Activated naive CD4-positive, alpha-beta T cell treated with anti-CD3 and anti-CD28 coated beads, Interleukin-2, amount 50 U/mL, for 72 hours (primary cell): ENCODE data around the gene IFNB1. TPM values are rescaled to one million over a fixed set of nuclear protein-coding genes. Genes with fewer than 3 reads are reported as not detected.

Experiments used
- ATAC-seq, 2 donors: fragments of 150-1000 bp; cut with Tn5 transposase; 2 replicates each; pipeline ENCODE4 v1.10.0; 2021; ENCODE audit warnings: mild to moderate bottlenecking in 2 of 2, moderate library complexity in 2 of 2
- DNase-seq, 2 donors: peaks; one replicate each; pipeline ENCODE4 v3.0.0; 2021 to 2022; ENCODE audit warnings: low spot score in 2 of 2
- H3K27ac Mint-ChIP-seq, 2 donors: one replicate each; pipeline ENCODE4 v1.8.0; 2022; ENCODE audit warnings: mild to moderate bottlenecking in 2 of 2, mixed read lengths in 2 of 2
- H3K36me3 Mint-ChIP-seq, 2 donors: one replicate each; pipeline ENCODE4 v1.8.0; 2022; ENCODE audit warnings: mixed read lengths in 2 of 2
- H3K9me3 Mint-ChIP-seq, 2 donors: one replicate each; pipeline ENCODE4 v1.8.0; 2022; ENCODE audit warnings: mixed read lengths in 2 of 2
- total RNA-seq, 2 donors: library from RNA; stranded (reverse); gene quantifications; one replicate each; pipeline ENCODE4 v1.2.3, GENCODE V29; 2022

Gene IFNB1
- total RNA-seq, 2 donors from 2014 or later = 0.46 to 0.80 TPM

DNA sequence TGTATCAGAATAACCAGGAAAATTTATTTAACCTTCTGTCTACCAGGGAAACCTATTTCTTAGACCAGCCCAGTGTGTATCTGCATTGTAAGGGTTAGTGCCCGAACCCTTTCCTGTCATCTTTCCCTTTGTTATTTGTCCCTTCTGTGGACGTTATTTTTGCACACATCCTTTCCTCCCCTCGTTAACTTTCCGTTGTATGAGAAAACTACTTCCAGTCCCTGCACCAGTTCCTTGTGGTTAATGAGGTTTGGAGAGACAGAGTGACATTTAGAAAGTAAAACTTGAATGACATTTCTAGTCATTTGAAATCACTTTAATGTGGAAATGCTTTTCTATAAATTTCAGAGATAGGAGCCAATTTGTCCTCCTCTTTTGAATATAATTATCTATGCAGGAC is 4.3 kb upstream of the IFNB1 start:
- Mint-ChIP-seq H3K9me3 (peaks cover 4 to 15% of the 10 kb centered on the region in 2 donors), H3K36me3 (peaks cover 0 to 10% of the 10 kb centered on the region in 2 donors), H3K27ac (peak overlapping the region in 1 of 2 donors; percentile 2)
- peak; percentile 68 to 73 for ATAC-seq
- DNase-seq = no peak

GRCh38 chr9:21081451-21081850 is 3.7 kb upstream of the IFNB1 start:
- DNase-seq (no peak), ATAC-seq (no peak)
- Mint-ChIP-seq H3K9me3 (peaks cover 4 to 12% of the 10 kb centered on the region in 2 donors), H3K27ac (no peak overlapping the region), H3K36me3 (peaks cover 0 to 10% of the 10 kb centered on the region in 2 donors)

DNA sequence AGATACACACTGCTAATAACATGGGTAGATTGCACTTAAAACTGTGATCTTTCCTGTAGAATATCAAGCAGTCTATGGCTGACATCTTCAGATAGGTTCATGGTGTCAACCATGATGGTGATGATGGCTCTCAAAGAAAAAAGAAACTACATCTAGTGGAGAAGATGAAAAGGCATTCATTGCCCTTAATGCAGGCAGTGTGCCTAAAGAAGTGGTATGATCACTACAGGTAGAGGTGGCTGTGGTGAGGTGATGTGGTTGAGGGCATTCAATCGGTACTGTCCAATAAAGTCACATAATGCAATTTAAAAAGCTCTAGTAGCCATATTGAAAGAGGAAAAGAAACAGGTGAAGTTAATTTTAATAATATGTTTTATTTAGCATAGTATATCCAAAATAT is 3.1 kb upstream of the IFNB1 start:
- ATAC-seq = no peak
- no peak overlapping the region for H3K27ac Mint-ChIP-seq
- H3K9me3 Mint-ChIP-seq = peaks cover 4 to 9% of the 10 kb centered on the region in 2 donors
- DNase-seq = no peak
- H3K36me3 Mint-ChIP-seq = peaks cover 0 to 10% of the 10 kb centered on the region in 2 donors

DNA sequence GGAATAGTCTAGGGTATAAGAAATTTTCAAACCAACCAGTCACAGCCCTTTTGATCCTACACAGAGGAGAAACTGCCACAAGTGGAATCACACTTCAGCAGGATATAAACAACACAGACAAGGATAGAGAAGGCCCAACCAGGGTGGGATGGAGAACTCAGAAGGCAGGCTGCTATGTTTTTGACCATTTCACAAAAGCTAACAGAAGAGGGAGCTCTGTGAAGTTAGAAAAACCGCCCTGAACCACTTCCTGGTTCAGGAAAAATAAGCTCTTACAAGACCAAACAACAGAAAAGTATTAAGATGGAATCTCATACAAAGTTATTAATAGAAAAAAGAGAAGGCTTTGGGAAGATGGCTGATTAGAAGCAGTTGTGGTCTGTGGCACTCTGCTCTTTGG is 960 bp upstream of the IFNB1 start:
- Mint-ChIP-seq H3K27ac (peak overlapping the region; percentile 50 to 80), H3K9me3 (peaks cover 4 to 9% of the 10 kb centered on the region in 2 donors), H3K36me3 (peaks cover 0 to 10% of the 10 kb centered on the region in 2 donors)
- ATAC-seq = no peak
- no peak for DNase-seq

- no peak overlapping the region for H3K27ac Mint-ChIP-seq
- H3K36me3 Mint-ChIP-seq = peaks cover 0 to 5% of the 10 kb centered on the region in 2 donors
- peaks cover 0 to 9% of the 10 kb centered on the region in 2 donors for H3K9me3 Mint-ChIP-seq
- DNase-seq (no peak), ATAC-seq (no peak)
Observed at GRCh38 chr9:21075484-21075883, 2.3 kb downstream of the IFNB1 start.

DNA sequence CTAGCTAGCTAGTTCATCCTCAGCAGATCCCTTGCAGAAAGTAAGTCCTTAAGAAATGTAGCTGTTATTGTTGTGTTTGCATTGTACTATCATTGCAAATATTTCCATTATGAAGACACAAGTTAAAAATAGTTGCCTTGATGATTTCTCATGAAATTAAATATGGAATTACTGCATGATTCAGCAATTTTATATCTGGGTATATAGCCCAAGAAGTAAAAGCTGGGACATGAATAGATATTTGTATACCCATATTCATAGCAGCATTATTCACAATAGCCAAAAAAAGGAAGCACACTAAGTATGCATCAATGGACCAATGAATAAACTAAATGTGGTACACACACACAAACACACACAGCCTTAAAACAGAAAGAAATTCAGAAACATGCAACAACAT is 6.8 kb downstream of the IFNB1 start:
- Mint-ChIP-seq H3K27ac (no peak overlapping the region), H3K9me3 (peaks cover 0 to 4% of the 10 kb centered on the region in 2 donors), H3K36me3 (no peaks in the 10 kb centered on the region)
- no peak for DNase-seq
- no peak for ATAC-seq

DNA sequence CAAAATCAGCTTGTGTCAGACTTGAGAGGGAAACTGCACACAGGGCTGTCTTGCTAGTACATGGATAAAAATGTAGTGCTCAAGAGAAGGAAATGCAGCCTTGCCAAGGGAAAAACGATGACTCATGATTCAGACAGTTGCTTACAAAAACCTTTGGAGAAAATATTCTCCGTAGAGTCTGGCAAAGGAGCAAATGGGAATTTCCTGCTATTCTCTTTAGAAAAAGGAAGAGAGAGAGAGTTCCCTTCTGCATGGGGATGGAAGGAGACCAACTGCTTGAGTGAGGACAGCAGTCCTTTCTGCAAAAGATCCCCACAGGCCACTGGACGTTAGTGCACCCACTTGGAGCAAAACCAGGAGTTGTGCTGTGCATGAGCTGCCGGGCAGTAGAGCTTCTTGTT is 7.6 kb downstream of the IFNB1 start:
- ATAC-seq (no peak), DNase-seq (no peak)
- no peak overlapping the region for H3K27ac Mint-ChIP-seq
- H3K9me3 Mint-ChIP-seq = peaks cover 0 to 4% of the 10 kb centered on the region in 2 donors
- H3K36me3 Mint-ChIP-seq = no peaks in the 10 kb centered on the region

- H3K27ac Mint-ChIP-seq = no peak overlapping the region
- H3K36me3 Mint-ChIP-seq = no peaks in the 10 kb centered on the region
- peak in 1 of 2 donors; percentile 33 for ATAC-seq
- no peak for DNase-seq
- no peaks in the 10 kb centered on the region for H3K9me3 Mint-ChIP-seq
Observed at GRCh38 chr9:21060919-21061561, 16.7 kb downstream of the IFNB1 start.

- Mint-ChIP-seq H3K36me3 (peaks cover 0 to 6% of the 10 kb centered on the region in 2 donors), H3K9me3 (peaks cover 0 to 5% of the 10 kb centered on the region in 2 donors), H3K27ac (no peak overlapping the region)
- DNase-seq (no peak), ATAC-seq (no peak)
Observed at GRCh38 chr9:21056931-21057330, 20.8 kb downstream of the IFNB1 start.

GRCh38 chr9:21053851-21054250 is 23.9 kb downstream of the IFNB1 start:
- ATAC-seq (no peak), DNase-seq (no peak)
- Mint-ChIP-seq H3K36me3 (peaks cover 0 to 6% of the 10 kb centered on the region in 2 donors), H3K27ac (no peak overlapping the region), H3K9me3 (peaks cover 0 to 8% of the 10 kb centered on the region in 2 donors)

- H3K9me3 Mint-ChIP-seq = peaks cover 0 to 3% of the 10 kb centered on the region in 2 donors
- ATAC-seq (no peak), DNase-seq (no peak)
- no peaks in the 10 kb centered on the region for H3K36me3 Mint-ChIP-seq
- no peak overlapping the region for H3K27ac Mint-ChIP-seq
Observed at GRCh38 chr9:21047281-21047691, 30.5 kb downstream of the IFNB1 start.

GRCh38 chr9:21043841-21044240 is 33.9 kb downstream of the IFNB1 start:
- ATAC-seq = no peak
- H3K9me3 Mint-ChIP-seq = no peaks in the 10 kb centered on the region
- DNase-seq = no peak

GRCh38 chr9:21042466-21042865 is 35.3 kb downstream of the IFNB1 start:
- Mint-ChIP-seq H3K27ac (no peak overlapping the region), H3K36me3 (peaks cover 0 to 4% of the 10 kb centered on the region in 2 donors), H3K9me3 (no peaks in the 10 kb centered on the region)
- ATAC-seq (no peak), DNase-seq (no peak)

More at GRCh38 chr9:21043841-21044240, 33.9 kb downstream of the IFNB1 start:
- Mint-ChIP-seq H3K27ac (no peak overlapping the region), H3K36me3 (peaks cover 0 to 4% of the 10 kb centered on the region in 2 donors)

DNA sequence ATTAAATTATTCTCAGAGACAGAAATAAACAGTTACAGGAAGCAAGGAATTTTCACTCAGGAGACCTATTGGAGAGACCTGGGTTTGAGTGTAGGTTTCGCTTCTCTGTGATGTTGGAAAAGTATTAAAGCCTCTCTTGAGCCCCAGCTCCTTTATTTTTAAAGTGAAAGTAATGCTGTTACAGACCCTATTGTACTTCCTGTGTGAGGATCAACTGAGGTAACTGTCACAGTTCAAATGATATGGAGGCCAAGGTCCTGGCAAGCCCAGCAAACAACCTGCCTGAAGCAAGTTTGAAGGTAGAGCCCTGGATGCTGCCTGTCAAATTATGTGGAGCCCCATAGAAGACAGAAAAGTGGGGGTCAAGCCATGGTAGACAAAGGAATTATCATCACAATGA is 38.4 kb downstream of the IFNB1 start:
- DNase-seq = no peak
- Mint-ChIP-seq H3K36me3 (peaks cover 0 to 4% of the 10 kb centered on the region in 2 donors), H3K27ac (peak overlapping the region in 1 of 2 donors; percentile 66), H3K9me3 (no peaks in the 10 kb centered on the region)
- ATAC-seq = no peak

DNA sequence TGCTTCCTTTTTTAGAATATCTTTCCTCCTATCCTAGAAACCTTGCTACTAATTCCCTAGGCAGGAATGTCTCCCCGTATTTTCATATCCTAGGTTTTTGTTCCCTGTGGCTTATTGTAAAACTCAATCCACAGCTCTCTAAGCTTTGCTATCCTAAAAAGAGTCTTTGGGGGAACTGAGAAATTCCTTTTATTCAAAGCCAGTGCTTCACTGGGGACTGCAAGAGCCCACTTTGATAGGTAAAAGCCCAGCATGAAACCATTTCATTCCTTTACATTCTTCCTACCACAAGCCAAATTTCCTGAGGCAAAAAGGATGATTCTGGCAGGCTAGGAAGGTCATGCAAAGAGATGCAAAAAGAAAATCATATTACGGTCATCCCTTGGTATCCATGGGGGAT is 40.5 kb downstream of the IFNB1 start:
- Mint-ChIP-seq H3K9me3 (no peaks in the 10 kb centered on the region), H3K27ac (no peak overlapping the region), H3K36me3 (peaks cover 0 to 4% of the 10 kb centered on the region in 2 donors)
- no peak for DNase-seq
- ATAC-seq = no peak

- ATAC-seq = no peak
- no peak for DNase-seq
- Mint-ChIP-seq H3K27ac (no peak overlapping the region), H3K9me3 (no peaks in the 10 kb centered on the region), H3K36me3 (no peaks in the 10 kb centered on the region)
Observed at GRCh38 chr9:21031808-21032183, 45.9 kb downstream of the IFNB1 start.

DNA sequence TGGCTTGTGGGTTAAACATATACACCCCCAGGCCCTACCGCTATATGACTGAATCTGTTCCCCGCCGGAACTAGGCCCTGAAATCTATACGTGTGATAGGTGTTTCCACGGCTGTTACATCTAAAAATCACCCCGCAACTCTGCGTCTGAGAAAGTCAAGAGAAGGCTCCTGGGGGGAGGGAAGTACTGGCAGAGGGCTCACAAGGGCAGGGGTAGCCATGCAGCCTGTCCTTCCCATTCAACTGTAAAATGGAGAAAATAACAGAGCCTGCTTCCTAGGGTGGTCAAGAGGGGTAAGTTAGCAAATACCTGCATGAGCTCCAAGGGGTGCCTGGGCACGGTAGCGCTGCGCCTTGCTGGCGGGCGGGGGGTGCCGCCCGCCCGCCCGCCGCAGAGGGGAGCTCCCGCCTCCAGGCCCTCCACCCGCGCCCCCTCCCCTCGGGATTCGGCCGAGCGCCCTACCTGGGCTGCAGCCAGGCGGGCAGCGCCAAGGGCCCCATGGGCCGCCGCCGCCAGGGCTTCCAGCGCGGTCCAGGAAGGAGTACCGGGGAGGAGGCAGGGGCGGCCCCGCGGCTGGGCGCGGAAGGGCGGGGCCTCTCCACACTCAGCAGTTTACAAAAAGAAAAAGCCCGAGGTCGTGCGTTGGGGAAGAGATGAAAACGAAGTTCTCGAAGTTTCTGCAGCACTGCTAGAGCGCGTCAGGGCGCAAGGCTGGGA is 46.5 kb downstream of the IFNB1 start, which contains the start of gene HACD4:
TSS of gene HACD4 (minus strand) at position 550 of the 717 bp plus-strand sequence. CDS start at position 500, 50 bp downstream.
- peak within 1 kb of the TSS in 1 of 2 donors; percentile 75 for H3K27ac Mint-ChIP-seq
- H3K9me3 Mint-ChIP-seq = no peaks in the 10 kb centered on the region
- H3K36me3 Mint-ChIP-seq = peaks cover 0 to 2% of the 10 kb centered on the region in 2 donors
- DNase-seq = peak; percentile 67 to 70
- peak; percentile 79 to 84 for ATAC-seq
